ENCODE measurements around the gene REEP6. TPM values are rescaled to one million over a fixed set of nuclear protein-coding genes. Genes with fewer than 3 reads are reported as not detected.
"Not testable (repeated sequence)": the region's sequence is repeated elsewhere in the genome, so short reads cannot be mapped to it uniquely, and the experiment has no call there.

Gene REEP6
- total RNA-seq, 2 experiments from 2014 or later = 2.0 to 2.4 TPM

DNA sequence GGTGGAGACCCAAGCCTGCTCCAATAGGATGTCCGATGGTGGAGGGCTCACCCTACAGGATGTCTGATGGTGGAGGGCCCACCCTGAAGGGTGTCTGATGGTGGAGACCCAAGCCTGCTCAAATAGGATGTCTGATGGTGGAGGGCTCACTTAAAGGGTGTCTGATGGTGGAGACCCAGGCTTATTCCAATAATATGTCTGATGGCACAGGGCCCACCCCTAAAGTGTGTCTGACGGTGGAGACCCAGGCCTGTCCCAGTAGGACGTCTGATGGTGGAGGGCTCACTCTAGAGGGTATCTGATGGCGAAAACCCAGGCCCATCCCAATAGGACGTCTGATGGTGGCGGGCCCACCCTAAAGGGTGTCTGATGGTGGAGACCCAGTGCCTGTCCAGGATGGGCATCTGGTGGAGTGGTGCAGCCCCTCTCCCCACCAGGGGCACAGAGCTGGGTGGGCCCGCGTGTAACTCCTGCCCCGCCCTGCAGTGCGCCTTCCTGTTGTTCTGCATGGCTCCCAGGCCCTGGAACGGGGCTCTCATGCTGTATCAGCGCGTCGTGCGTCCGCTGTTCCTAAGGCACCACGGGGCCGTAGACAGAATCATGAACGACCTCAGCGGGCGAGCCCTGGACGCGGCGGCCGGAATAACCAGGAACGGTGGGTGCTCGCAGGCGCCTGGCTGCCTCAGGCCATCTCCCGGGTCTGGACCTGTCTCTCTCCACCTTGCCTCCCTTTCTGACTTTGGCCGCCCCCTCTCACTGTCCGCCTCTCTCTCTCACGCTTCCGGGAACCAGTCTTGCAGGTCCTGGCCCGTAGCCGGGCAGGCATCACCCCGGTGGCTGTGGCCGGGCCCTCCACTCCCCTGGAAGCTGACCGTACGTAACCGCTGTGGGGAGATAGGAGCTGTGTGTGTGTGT lies 5.1 kb downstream of the REEP6 start:
- Mint-ChIP-seq H3K9me3 (no peaks in the 10 kb centered on the region), H3K4me1 (ENCODE audit: low read depth) (no peaks in the 10 kb centered on the region)

DNA sequence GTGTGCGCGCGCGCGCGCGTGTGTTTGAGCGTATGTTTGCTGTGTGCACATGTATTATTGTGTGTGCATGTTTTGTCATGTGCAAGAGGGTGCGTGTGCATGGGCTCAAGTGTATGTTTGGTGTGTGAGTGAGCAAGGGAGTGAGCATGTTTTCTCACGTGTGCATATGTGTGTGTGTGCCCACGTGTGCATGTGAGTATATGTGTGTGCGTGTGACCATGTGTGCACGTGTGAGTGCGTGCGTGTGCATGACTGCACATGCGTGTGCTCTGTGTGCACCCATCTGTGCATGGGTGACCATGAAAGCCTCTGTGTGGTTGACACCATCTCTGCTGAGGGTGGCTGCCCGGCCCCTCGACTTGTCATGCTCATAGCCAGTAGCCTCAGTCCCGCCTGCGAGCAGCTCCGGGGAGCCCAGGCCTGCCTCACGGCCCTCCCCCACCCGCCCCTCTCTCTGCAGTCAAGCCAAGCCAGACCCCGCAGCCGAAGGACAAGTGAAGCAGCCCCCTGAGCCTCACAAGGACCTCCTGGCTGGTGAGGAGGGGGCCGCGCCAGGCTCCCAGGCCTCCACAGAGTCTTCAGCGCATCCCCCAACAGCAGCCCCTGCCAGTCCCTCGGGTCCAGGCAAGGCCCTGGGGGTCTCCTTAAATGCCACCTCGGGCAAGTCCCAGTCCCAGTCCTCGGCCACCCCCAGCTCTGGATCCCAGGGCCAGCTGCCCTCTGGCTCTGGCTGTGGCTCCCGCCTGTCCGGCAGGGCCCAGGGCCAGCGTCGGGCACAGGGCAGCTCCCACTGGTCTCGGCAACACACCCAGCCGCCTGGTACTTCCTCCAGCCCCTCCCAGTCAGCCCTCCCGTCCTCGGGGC lies 6.0 kb downstream of the REEP6 start:
- Mint-ChIP-seq H3K4me1 (ENCODE audit: low read depth) (no peaks in the 10 kb centered on the region), H3K27ac (no peak overlapping the region), H3K4me3 (no peak overlapping the region), H3K9me3 (no peaks in the 10 kb centered on the region), H3K27me3 (peaks cover under 1% of the 10 kb centered on the region), H3K36me3 (ENCODE audit: low read depth) (no peaks in the 10 kb centered on the region)
- DNase-seq = no peak
- POLR2A ChIA-PET = no interaction called here
- ATAC-seq = no peak
- CTCF ChIA-PET = no interaction called here
- TF ChIP-seq, protein P1, sequence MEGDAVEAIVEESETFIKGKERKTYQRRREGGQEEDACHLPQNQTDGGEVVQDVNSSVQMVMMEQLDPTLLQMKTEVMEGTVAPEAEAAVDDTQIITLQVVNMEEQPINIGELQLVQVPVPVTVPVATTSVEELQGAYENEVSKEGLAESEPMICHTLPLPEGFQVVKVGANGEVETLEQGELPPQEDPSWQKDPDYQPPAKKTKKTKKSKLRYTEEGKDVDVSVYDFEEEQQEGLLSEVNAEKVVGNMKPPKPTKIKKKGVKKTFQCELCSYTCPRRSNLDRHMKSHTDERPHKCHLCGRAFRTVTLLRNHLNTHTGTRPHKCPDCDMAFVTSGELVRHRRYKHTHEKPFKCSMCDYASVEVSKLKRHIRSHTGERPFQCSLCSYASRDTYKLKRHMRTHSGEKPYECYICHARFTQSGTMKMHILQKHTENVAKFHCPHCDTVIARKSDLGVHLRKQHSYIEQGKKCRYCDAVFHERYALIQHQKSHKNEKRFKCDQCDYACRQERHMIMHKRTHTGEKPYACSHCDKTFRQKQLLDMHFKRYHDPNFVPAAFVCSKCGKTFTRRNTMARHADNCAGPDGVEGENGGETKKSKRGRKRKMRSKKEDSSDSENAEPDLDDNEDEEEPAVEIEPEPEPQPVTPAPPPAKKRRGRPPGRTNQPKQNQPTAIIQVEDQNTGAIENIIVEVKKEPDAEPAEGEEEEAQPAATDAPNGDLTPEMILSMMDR (IDR thresholded peaks at IDR 0.05) = no peak
- intact Hi-C loops (cut with micrococcal nuclease) = no loop called here

More for the DNA sequence above, 5.1 kb downstream of the REEP6 start:
- TF ChIP-seq, protein P1 (IDR thresholded peaks at IDR 0.05) = no peak
- intact Hi-C loops (cut with micrococcal nuclease) = no loop called here
- DNase-seq = no peak
- H3K27me3 Mint-ChIP-seq = peaks cover 5% of the 10 kb centered on the region
- ChIA-PET CTCF (no interaction called here), POLR2A (no interaction called here)
- no peak overlapping the region for H3K27ac Mint-ChIP-seq
- ATAC-seq = no peak
- no peak overlapping the region for H3K4me3 Mint-ChIP-seq
- H3K36me3 Mint-ChIP-seq (ENCODE audit: low read depth) = no peaks in the 10 kb centered on the region

DNA sequence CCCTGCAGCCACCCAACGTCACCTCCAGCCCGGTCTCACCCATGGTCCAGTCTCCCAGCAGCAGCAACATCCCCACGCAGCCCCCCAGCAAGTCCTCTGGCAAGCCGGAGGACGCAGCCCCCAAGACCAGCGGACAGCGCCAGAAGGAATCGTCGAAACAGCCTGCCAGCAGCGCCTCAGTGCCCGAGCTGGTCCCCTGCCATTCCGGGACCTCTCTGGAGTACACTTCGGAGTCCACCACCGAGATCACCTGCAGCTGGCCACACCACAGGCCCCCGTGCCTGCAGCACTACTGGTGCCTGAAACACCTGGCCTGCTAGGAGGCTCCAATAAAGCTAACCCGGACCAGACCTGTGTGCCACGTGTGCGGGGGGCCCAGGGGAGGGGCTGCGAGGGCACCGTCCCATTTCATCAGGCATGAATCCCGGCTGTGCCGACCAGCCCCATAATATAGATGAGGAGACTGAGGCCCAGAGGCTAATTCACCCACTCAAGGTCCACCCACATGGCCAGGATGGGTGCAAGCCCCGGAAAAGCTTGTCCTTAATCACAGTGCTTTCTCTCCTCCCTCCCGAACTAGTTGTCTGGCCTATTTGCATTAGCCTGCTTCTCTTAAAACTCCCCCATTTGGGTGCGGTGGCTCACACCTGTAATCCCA lies 6.7 kb downstream of the REEP6 start:
- Mint-ChIP-seq H3K4me3 (no peak overlapping the region), H3K9me3 (no peaks in the 10 kb centered on the region), H3K36me3 (ENCODE audit: low read depth) (no peaks in the 10 kb centered on the region), H3K27me3 (peaks cover 2% of the 10 kb centered on the region), H3K4me1 (ENCODE audit: low read depth) (no peaks in the 10 kb centered on the region), H3K27ac (no peak overlapping the region)
- CTCF ChIA-PET = no interaction called here
- TF ChIP-seq, protein P1 (IDR thresholded peaks at IDR 0.05) = no peak
- ATAC-seq = no peak
- intact Hi-C loops (cut with micrococcal nuclease) = no loop called here
- DNase-seq = no peak
- POLR2A ChIA-PET = no interaction called here

DNA sequence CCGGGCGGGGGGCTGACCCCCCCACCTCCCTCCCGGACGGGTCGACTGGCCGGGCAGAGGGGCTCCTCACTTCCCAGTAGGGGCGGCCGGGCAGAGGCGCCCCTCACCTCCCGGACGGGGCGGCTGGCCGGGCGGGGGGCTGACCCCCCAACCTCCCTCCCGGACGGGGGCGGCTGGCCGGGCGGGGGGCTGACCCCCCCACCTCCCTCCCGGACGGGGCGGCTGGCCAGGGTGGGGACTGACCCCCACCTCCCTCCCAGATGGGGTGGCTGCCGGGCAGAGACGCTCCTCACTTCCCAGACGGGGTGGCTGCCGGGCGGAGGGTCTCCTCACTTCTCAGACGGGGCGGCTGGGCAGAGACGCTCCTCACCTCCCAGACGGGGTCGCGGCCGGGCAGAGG lies 8.2 kb downstream of the REEP6 start:
- H3K4me1 Mint-ChIP-seq (ENCODE audit: low read depth); POLR2A ChIA-PET; H3K27me3 Mint-ChIP-seq; intact Hi-C loops (cut with micrococcal nuclease); H3K36me3 Mint-ChIP-seq (ENCODE audit: low read depth); H3K4me3 Mint-ChIP-seq; H3K9me3 Mint-ChIP-seq; H3K27ac Mint-ChIP-seq; ATAC-seq; CTCF ChIA-PET; DNase-seq: not testable (repeated sequence)

DNA sequence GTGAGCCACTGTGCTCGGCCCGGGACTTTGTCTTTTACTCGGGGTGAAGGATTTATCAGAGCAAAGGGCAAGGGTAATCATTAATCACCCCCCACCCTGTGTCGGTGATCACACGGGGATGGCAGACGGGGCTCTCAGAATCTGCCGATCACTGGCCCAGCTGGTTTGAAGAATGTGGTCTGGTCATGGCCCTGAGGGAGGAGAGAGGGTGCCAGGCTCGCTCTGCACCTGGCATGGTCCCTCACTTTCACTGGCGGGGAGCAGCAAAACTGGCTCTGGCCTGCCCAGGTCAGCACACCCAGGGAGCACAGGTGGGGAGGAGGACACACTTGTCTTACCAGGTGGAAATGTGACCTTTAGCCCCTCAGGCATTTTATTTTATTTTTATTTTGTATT lies 10.2 kb downstream of the REEP6 start:
- POLR2A ChIA-PET = interaction anchor here (0.6 kb wide), 1 partner anchor 14 kb away, joined by 3 read pairs; no protein-coding TSS in a partner anchor
- DNase-seq = no peak
- no peak overlapping the region for H3K27ac Mint-ChIP-seq
- H3K4me1 Mint-ChIP-seq (ENCODE audit: low read depth) = peaks cover 8% of the 10 kb centered on the region
- no peak overlapping the region for H3K4me3 Mint-ChIP-seq
- CTCF ChIA-PET = interaction anchor here (1.9 kb wide), 1 partner anchor 56 kb away, joined by 5 read pairs; no protein-coding TSS in a partner anchor
- TF ChIP-seq, protein P1 (IDR thresholded peaks at IDR 0.05) = no peak
- peaks cover 16% of the 10 kb centered on the region for H3K27me3 Mint-ChIP-seq
- ATAC-seq = no peak
- H3K9me3 Mint-ChIP-seq = no peaks in the 10 kb centered on the region
- H3K36me3 Mint-ChIP-seq (ENCODE audit: low read depth) = no peaks in the 10 kb centered on the region
- intact Hi-C loops (cut with micrococcal nuclease) = no loop called here

Measured in activated CD8-positive, alpha-beta T cell treated with anti-CD3 and anti-CD28 coated beads for 36 hours (primary cell).